HG03039 (cell line): ENCODE data around the gene ME3.
"Not testable (repeated sequence)": the region's sequence is repeated elsewhere in the genome, so short reads cannot be mapped to it uniquely, and the experiment has no call there.

Experiments used
- ATAC-seq: cut with Tn5 transposase; IDR thresholded peaks from one replicate; pipeline ENCODE4 v1.9.1; 2021; ENCODE audit warnings: mild to moderate bottlenecking, moderate library complexity; ENCODE audit not compliant: unreplicated experiment

The ME3 gene

GRCh38 chr11:86565801-86566312 lies 106.6 kb downstream of the ME3 start:
- ATAC-seq, result no peak

- ATAC-seq, result no peak
Observed at GRCh38 chr11:86565388-86565787, 107.0 kb downstream of the ME3 start.

GRCh38 chr11:86562842-86563241 lies 109.6 kb downstream of the ME3 start:
- ATAC-seq, result not testable (repeated sequence)

DNA sequence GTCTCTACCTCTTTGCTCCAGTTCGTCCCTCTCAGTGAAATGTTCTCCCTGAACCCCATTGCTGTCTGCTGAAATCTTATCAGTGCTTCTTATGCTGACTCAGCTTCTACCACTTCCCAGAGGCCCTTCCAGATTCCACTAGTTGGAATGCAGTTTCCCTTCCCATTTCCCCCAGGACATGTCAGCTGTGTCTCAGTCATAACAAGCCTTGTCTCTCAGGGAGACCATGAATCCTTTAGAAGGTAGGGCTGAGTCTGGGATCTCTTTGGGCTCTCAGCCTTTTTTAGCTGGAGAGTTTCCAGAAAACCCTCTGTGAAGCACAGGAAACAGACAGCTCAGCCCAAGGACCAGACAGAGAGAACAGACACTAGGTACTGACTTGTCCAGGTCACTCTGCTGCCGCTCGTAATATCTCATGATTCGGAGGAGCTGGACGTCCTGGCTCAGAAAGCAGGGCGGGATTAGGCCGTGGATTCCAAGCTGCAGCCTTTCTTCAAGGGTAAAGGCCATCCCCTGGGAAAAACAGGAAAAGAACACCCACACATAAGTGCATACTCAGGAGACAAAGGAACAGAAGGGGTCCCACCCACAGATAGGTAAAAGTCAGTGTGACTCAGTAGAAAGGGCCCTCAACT lies 113.0 kb downstream of the ME3 start:
- no peak for ATAC-seq

- ATAC-seq, result no peak
Observed at GRCh38 chr11:86558841-86559240, 113.6 kb downstream of the ME3 start.

- ATAC-seq, result no peak
Observed at GRCh38 chr11:86558207-86558606, 114.2 kb downstream of the ME3 start.

GRCh38 chr11:86555866-86556265 lies 116.5 kb downstream of the ME3 start:
- ATAC-seq, result no peak

GRCh38 chr11:86555401-86555800 lies 117.0 kb downstream of the ME3 start:
- no peak for ATAC-seq

- ATAC-seq, result no peak
Observed at GRCh38 chr11:86553265-86553664, 119.2 kb downstream of the ME3 start.

DNA sequence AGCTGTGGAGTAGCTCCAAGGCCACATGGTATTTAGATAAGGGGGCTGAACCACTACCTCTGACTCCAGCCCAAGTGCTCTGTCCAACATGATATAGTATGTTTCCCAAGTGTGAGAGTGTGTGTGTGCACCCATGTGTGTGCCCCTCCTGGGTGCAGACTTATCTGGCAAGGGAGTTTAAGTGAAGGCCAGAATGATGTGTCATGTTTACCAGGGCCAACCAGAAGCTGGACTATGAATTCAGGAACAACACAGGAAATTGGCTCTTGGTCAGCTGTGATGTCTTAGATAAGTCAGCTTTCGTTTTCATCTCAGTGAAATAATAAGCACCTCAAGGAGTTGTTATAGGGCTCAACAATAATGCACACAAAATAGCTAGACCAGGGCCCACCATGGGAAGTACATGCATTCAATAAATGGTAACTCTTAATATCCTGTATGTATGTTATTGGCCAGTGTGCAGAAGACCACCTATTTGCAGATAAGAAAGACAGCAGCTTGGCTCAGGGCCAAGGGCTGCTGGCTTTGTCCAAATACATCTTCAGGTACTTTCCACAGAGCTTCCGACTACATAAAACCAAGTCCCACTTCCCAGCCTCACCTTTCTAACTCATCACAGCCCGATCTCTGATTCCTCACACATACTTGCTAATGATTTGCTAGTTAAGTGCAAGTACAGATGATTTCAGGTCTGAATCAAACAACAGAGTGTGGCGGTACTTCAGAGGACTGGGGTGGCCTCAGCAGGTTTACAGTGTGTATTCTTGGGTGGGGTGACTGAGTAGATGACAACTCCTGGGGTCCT lies 120.9 kb downstream of the ME3 start:
- ATAC-seq, result no peak

GRCh38 chr11:86550757-86551156 lies 121.7 kb downstream of the ME3 start:
- no peak for ATAC-seq

DNA sequence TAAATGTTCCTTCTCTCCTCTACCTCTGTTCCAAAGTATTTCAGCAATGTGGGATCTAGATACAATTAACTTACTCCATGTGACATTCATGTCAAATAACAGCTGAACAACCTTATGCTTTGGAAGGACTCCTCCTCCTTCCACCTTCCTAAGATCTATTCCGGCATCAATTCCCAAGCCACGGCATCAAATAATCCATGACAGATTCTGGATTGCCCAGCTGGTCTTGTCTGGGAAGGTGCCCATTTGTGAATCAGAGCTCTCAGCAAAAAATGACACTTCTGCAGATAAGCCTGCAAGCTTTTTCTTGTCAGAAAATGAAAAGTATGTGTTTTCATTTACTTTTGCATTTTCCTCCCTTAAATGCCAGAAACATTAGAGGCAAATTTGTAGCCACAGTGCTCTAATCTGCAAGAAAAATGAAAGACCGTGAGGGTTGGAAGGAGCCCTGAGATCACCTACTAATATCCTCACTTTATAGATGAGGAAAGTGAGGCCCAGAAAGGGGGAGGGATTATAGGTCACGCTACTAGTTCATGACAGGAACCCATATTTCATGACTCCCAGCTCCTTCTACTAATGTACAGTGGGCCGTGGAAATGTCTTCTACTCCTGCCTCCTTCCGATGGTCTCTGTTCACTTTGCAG lies 124.0 kb downstream of the ME3 start:
- no peak for ATAC-seq

DNA sequence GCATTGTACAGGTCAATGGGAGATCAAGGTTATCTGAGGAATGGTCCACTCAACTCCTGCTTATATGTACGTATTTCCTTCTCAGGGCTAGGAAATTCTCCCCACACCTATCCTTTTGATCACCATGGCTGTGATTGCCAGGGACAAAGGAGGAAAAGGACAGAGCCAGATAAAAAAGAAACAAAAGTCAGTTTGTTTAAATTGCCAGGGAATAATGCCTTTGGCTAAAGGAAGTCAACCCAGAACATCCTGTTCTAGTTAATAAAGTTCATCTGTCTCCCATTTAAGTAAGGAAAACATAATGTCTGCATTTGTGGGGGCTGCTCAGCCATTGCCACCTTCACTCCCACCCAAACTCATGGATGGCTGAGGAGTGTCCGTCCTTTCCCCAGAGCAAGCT lies 124.7 kb downstream of the ME3 start:
- ATAC-seq, result no peak

- ATAC-seq, result not testable (repeated sequence)
Observed at GRCh38 chr11:86541299-86541698, 131.1 kb downstream of the ME3 start.

DNA sequence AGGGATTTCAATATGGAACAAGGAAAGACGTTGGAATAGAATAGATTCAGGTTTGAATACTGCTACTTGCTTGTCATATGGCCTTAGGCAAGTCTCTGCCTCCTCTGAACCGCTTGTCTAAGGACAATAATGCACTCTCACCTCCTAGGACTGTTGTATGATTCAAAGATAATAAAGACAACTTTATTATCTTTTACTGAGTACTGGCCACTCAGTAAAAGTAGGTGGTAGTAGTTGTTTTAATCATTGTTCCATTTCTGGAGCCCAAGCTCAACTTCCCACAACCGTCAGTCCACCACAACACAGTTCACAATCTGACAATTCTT lies 134.2 kb downstream of the ME3 start:
- ATAC-seq, result no peak

DNA sequence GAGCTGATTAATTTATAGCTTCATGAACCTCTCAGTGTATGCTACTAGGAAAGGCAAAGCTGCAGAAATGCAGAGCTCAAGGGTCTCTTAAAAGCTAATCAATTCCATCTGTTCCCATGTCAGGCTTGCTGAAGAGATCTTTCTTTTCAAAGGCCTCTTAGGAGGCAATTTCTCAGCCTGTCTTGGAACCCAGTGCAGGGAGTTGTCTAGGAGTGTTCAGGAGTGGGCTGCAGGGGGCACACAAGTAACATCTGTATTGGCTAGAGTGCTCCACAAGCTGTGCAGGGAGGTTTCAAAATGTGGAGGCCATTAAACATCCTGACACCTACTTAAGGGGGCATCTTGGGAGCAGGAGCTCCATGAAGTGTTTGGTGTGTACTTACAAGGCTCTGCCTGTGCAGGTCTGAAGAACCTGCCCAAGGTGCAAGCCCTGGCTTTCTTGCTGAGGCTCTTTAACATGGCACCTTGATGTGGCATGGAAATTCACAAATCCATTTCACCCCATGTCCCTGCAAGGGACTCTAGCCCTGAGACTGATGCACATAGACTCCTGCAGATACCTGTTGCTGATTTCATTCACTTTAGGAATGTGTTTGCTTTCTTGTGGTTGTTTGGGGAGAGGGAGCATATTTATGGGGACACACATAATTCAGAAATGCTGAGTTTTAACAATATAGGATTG lies 134.7 kb downstream of the ME3 start:
- no peak for ATAC-seq

- no peak for ATAC-seq
Observed at GRCh38 chr11:86535773-86536172, 136.6 kb downstream of the ME3 start.

GRCh38 chr11:86524620-86525352 lies 147.6 kb downstream of the ME3 start:
- ATAC-seq, result no peak

- ATAC-seq, result no peak
Observed at GRCh38 chr11:86523738-86524619, 148.4 kb downstream of the ME3 start.

DNA sequence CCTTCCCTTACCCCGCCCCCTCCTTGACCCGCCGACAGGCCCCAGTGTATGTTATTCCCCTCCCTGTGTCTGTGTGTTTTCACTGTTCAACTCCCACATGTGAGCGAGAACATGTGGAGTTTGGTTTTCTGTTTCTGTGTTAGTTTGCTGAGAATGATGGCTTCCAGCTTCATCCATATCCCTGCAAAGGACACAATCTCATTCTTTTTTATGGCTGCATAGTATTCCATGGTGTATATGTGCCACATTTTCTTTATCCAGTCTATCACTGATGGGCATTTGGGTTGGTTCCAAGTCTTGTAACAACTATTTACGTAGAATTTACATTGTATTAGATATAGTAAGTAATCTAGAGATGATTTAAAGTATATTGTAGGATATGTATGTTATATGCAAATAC lies 149.9 kb downstream of the ME3 start:
- ATAC-seq, result not testable (repeated sequence)
